Measurements from ENCODE around the gene SLC35A3.
"Not testable (repeated sequence)": the region's sequence is repeated elsewhere in the genome, so short reads cannot be mapped to it uniquely, and the experiment has no call there.

SLC35A3 gene

DNA sequence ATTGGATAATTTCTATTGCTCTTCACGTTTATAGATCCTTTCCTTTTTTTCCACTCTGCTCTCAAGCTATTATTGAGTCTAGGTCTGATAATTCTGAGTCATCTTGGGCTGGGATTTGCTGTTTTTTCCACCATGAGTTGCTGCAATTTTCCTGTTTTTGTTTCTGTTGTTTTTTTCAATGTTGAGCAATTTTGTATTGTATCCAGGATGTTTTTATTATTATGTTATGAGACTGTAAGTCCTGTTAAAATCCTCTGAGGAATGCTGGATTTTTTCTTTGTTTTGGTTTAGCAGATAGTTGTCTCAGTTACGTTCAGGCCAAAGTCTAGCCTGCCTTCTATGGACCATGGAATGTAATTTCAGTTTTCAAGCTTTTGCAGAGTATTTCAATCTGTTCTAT lies 13.0 kb upstream of the SLC35A3 start:
- H3K9me3 ChIP-seq, result no peaks in the 10 kb centered on the region
- H3K36me3 ChIP-seq, result no peaks in the 10 kb centered on the region
- H3K27me3 ChIP-seq, result no peaks in the 10 kb centered on the region
- no peak for TF ChIP-seq CTCF (IDR thresholded peaks at IDR 0.05)
- no peaks in the 10 kb centered on the region for H3K4me1 ChIP-seq (ENCODE audit: control insufficient read depth in 1 of 2, insufficient read depth in 1 of 2, low read depth in 1 of 2, low read length in 1 of 2)
- no peak overlapping the region for H3K4me3 ChIP-seq (ENCODE audit: low read depth in 1 of 2, low read length in 1 of 2)
- H3K27ac ChIP-seq, result no peak overlapping the region

GRCh38 chr1:99957818-99958217 lies 12.0 kb upstream of the SLC35A3 start:
- Histone ChIP-seq H3K4me3 (ENCODE audit: low read depth in 1 of 2, low read length in 1 of 2) (no peak overlapping the region), H3K27ac (no peak overlapping the region), H3K36me3 (no peaks in the 10 kb centered on the region), H3K9me3 (no peaks in the 10 kb centered on the region), H3K4me1 (ENCODE audit: control insufficient read depth in 1 of 2, insufficient read depth in 1 of 2, low read depth in 1 of 2, low read length in 1 of 2) (no peaks in the 10 kb centered on the region), H3K27me3 (no peaks in the 10 kb centered on the region)
- TF ChIP-seq CTCF (IDR thresholded peaks at IDR 0.05), result no peak

DNA sequence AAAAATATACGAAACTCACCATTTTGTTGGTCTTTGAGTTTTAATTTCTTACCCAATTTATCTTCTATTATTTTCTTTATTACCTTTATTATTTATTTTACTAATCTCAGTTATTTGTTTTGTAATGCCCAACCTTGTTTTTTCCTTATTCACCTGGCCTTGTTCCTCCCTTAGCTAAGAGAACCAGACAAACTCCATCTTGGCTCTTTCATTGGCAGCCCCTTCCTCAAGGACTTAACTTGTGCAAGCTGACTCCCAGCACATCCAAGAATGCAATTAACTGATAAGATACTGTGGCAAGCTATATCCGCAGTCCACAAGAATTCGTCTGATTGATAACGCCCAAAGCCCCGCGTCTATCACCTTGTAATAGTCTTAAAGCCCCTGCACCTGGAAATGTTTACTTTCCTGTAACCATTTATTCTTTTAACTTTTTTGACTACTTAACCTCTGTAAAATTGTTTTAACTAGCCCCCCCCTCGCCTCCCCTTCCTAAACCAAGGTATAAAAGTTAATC lies 10.5 kb upstream of the SLC35A3 start:
- not testable (repeated sequence) for H3K27me3 ChIP-seq; H3K36me3 ChIP-seq; H3K4me3 ChIP-seq (ENCODE audit: low read depth in 1 of 2, low read length in 1 of 2); H3K9me3 ChIP-seq; H3K4me1 ChIP-seq (ENCODE audit: control insufficient read depth in 1 of 2, insufficient read depth in 1 of 2, low read depth in 1 of 2, low read length in 1 of 2); H3K27ac ChIP-seq

DNA sequence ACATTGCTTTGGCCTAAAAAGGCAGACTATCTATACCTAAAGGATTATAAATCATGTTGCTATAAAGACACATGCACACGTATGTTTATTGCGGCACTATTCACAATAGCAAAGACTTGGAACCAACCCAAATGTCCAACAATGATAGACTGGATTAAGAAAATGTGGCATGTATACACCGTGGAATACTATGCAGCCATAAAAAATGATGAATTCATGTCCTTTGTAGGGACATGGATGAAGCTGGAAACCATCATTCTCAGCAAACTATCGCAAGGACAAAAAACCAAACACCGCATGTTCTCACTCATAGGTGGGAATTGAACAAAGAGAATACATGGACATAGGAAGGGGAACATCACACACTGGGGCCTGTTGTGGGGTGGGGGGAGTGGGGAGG lies 9.5 kb upstream of the SLC35A3 start:
- not testable (repeated sequence) for H3K27ac ChIP-seq; H3K27me3 ChIP-seq; H3K4me1 ChIP-seq (ENCODE audit: control insufficient read depth in 1 of 2, insufficient read depth in 1 of 2, low read depth in 1 of 2, low read length in 1 of 2); H3K9me3 ChIP-seq; H3K36me3 ChIP-seq; H3K4me3 ChIP-seq (ENCODE audit: low read depth in 1 of 2, low read length in 1 of 2)

DNA sequence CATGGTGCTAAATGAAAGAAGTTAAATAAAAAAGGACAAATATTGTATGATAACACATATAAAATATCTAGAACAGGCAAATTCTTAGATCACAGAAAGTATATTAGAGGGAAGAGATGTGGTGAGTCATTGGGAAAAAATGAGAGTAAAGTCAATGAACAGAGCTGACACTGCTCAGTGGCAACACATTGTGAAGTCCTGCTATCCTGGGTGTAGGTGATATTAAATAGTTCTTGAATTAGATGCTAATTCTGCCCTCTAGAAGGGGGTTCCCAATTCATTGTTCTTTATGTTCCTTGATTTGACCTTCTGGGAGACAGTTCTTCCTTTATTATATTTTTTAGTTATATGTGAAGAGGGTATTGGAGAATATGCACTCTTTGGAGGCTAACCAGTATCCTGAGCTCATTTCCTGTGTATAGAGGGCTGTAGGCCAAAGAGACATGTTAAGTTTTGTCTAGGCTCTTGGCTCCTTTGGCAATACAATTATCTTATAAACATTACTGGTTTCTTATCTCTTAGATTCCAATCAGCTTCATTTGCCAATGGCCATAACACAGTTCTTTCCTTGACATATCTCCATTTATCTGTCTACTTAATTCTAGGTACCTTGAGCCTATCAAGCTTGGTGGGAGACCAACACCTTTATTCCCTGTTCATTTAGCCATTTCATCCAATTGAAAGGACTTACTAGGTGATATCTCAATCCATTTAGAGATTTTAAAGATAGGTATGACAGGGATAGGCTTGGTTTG lies 6.6 kb upstream of the SLC35A3 start:
- Histone ChIP-seq H3K36me3 (no peaks in the 10 kb centered on the region), H3K4me1 (ENCODE audit: control insufficient read depth in 1 of 2, insufficient read depth in 1 of 2, low read depth in 1 of 2, low read length in 1 of 2) (no peaks in the 10 kb centered on the region), H3K4me3 (ENCODE audit: low read depth in 1 of 2, low read length in 1 of 2) (no peak overlapping the region), H3K27ac (no peak overlapping the region), H3K9me3 (no peaks in the 10 kb centered on the region), H3K27me3 (no peaks in the 10 kb centered on the region)
- TF ChIP-seq CTCF (IDR thresholded peaks at IDR 0.05), result no peak

DNA sequence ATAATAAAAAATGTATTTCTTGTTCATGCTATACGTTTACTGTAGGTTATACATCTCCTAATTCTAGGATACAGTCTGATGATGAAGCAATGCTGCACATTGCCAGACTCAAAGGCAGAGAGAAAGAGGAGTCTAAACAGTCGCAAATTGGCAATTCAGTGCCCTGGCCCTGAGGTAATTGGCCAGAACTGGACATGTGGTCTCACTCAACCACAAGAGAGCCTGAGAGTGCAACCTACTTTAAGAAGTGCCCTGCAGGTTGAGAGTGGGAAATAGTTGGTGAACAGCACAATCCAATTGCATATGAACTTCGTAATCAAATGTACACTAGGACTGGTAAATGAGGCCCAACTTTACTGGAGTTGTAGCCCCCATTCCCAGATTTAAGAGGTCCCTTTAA lies 5.0 kb upstream of the SLC35A3 start:
- TF ChIP-seq CTCF (IDR thresholded peaks at IDR 0.05), result no peak
- no peaks in the 10 kb centered on the region for H3K27me3 ChIP-seq
- H3K9me3 ChIP-seq, result no peaks in the 10 kb centered on the region
- no peak overlapping the region for H3K4me3 ChIP-seq (ENCODE audit: low read depth in 1 of 2, low read length in 1 of 2)
- H3K27ac ChIP-seq, result no peak overlapping the region
- peaks cover 7% of the 10 kb centered on the region in 2 experiments for H3K4me1 ChIP-seq (ENCODE audit: control insufficient read depth in 1 of 2, insufficient read depth in 1 of 2, low read depth in 1 of 2, low read length in 1 of 2)
- H3K36me3 ChIP-seq, result no peaks in the 10 kb centered on the region
